Small intestine (tissue), 7 donors: ENCODE measurements around the gene ASAP3. TPM values are rescaled to one million over a fixed set of nuclear protein-coding genes. Genes with fewer than 3 reads are reported as not detected.

Experiments
- DNase-seq, 2 donors: peaks; one replicate each; pipeline versions ENCODE4 v3.0.0 to v3.0.0-alpha.2; 2013
- FAIRE-seq: peaks from 2 replicates; lab custom pipeline; 2012; peaks lifted over from hg19 to GRCh38; lab: Jason Lieb, UNC
- H3K27ac ChIP-seq, 3 donors: one replicate each; pipeline ENCODE4 v1.5.1; 2013; ENCODE audit warnings: low read length in 2 of 3, mild to moderate bottlenecking in 2 of 3, control low read depth in 1 of 3, inconsistent platforms in 1 of 3, low read depth in 1 of 3, moderate library complexity in 1 of 3
- H3K27me3 ChIP-seq, 3 donors: one replicate each; pipeline ENCODE4 v1.6.1; 2013; ENCODE audit warnings: low read length in 3 of 3, inconsistent platforms in 1 of 3; ENCODE audit not compliant: control insufficient read depth in 3 of 3, insufficient read depth in 3 of 3
- H3K36me3 ChIP-seq, 3 donors: one replicate each; pipeline ENCODE4 v1.6.1; 2013; ENCODE audit warnings: low read length in 3 of 3, inconsistent platforms in 1 of 3, low read depth in 1 of 3, mild to moderate bottlenecking in 1 of 3, moderate library complexity in 1 of 3; ENCODE audit not compliant: control insufficient read depth in 3 of 3, insufficient read depth in 2 of 3
- H3K4me1 ChIP-seq, 3 donors: one replicate each; pipeline ENCODE4 v1.6.1; 2013; ENCODE audit warnings: low read length in 2 of 3, inconsistent platforms in 1 of 3, low read depth in 1 of 3, mild to moderate bottlenecking in 1 of 3, moderate library complexity in 1 of 3; ENCODE audit not compliant: control insufficient read depth in 3 of 3, insufficient read depth in 2 of 3
- H3K4me3 ChIP-seq, 3 donors: one replicate each; pipeline ENCODE4 v1.5.1; 2013; ENCODE audit warnings: low read length in 3 of 3, control low read depth in 1 of 3, inconsistent platforms in 1 of 3, low read depth in 1 of 3, mild to moderate bottlenecking in 1 of 3, moderate library complexity in 1 of 3
- H3K9me3 ChIP-seq, 2 donors: one replicate each; pipeline ENCODE4 v1.6.1; 2013; ENCODE audit warnings: low read depth in 1 of 2, low read length in 1 of 2; ENCODE audit not compliant: control insufficient read depth in 2 of 2, insufficient read depth in 1 of 2
- WGBS, 3 donors: extraction: QIAGEN DNeasy Blood & Tissue Kit; methylation state at CpG; one replicate each; pipeline ENCODE4 v1.1.7; 2013; 5-methylcytosine and 5-hydroxymethylcytosine counted together
- polyA plus RNA-seq, 4 donors: library from polyadenylated mRNA; stranded (reverse) in 3 of 4; unstranded in 1 of 4; fragments of 200-250 nt in 3 of 4; fragments of 120-200 nt in 1 of 4; gene quantifications; one replicate each; pipeline versions ENCODE4 v1.2.1 to v1.2.3, GENCODE V29; 2013
- donor health status: healthy with polysubstance abuse.
- donor health status: control.
- donor health status: control.
- donor health status: Bipolar disorder and iron deficiency.
- donor health status: healthy.

Gene ASAP3
- polyA plus RNA-seq, 4 donors: 1.9 to 14.6 (median 5.4) TPM

DNA sequence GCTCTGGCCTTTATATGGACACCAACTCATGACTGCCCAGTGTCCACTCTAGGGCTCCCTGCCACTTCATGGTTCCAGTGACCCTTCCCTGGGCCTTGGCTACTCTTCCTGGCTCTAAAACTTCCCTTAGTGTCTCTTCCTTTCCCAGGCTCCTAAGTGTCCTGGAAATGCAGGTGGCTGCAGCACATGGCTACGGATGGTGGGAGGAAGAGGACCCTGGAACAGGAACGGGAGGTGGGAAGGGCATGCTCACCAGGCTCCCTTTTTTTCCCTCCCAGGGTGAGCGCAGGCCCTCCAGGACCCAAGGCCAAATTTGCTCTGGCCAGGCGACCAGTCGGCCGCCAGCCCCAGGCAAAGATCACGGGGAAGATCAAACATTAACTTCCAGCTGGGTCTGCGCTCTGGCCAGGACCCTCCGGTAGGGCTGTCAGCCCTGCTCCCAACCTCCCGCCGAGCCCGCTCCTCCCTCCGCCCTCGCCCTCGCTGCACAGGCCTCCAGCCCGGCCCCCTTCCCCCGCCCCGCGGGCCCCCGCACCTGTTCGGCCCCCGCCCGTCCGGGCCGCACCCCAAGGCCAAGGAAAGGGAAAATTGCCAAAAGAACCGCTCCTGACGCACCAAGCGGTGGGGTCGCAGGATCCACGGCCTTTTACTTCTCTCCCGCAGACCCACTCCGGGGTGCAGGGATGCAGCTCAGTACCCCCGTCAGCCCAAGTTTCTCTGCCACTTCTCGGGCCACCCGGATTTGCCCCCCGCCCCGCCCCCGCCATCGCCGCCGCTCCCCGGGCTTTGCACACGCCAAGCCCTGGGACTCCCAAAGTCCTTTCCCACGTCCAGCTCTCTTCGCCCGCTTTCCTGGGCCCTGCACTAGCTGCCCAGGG, 60.3 kb downstream of the ASAP3 start:
- peaks cover 0 to 7% (median 0%) of the 10 kb centered on the region in 3 donors for H3K27me3 ChIP-seq
- peak overlapping the region; percentile 17 to 68 (median 55) for H3K27ac ChIP-seq
- WGBS, 3 donors: 5 to 9% (median 9%) methylated on average over 31 to 46 of the region's 46 CpGs
- DNase-seq: peak; percentile 68 to 73
- no peak for FAIRE-seq
- H3K9me3 ChIP-seq: no peaks in the 10 kb centered on the region
- H3K4me3 ChIP-seq: peak overlapping the region; percentile 38 to 60 (median 50)
- peaks cover 2 to 25% (median 2%) of the 10 kb centered on the region in 3 donors for H3K4me1 ChIP-seq
- peaks cover 0 to 7% (median 0%) of the 10 kb centered on the region in 3 donors for H3K36me3 ChIP-seq

DNA sequence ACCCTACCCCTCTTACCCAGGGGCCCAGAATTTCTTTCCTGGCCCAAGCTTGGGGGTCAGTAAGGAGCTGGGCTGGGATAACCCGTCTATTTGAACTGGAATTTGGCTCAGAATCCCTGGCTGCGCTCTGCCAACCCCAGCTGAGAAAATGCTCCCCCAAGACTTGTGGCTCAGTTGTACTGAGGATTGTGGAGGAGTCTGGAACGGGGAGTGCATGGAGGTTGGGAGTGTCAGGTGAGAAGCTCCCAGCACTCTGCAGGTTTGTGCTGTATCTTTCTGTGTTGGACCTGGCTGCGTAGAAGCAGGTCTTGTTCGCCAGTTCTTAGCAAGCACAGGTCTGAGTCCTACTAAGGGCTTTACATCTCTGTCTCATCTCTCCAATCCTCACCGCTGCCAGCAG, 61.0 kb downstream of the ASAP3 start:
- no peaks in the 10 kb centered on the region for H3K9me3 ChIP-seq
- peaks cover 2 to 25% (median 2%) of the 10 kb centered on the region in 3 donors for H3K4me1 ChIP-seq
- peak; percentile 32 to 36 for DNase-seq
- H3K4me3 ChIP-seq: peak overlapping the region in 1 of 3 donors; percentile 6
- peaks cover 0 to 8% (median 0%) of the 10 kb centered on the region in 3 donors for H3K36me3 ChIP-seq
- peak overlapping the region; percentile 17 to 68 (median 36) for H3K27ac ChIP-seq
- 22 to 48% (median 45%) methylated on average over 6 of the region's 6 CpGs for WGBS, 3 donors
- FAIRE-seq: no peak
- peaks cover 0 to 7% (median 0%) of the 10 kb centered on the region in 3 donors for H3K27me3 ChIP-seq

- 9 to 11% (median 10%) methylated on average over 12 to 15 of the region's 15 CpGs for WGBS, 3 donors
- Histone ChIP-seq H3K27me3 (peaks cover 0 to 7% (median 0%) of the 10 kb centered on the region in 3 donors), H3K9me3 (no peaks in the 10 kb centered on the region), H3K4me1 (peaks cover 2 to 31% (median 4%) of the 10 kb centered on the region in 3 donors), H3K4me3 (peak overlapping the region in 1 of 3 donors; percentile 6), H3K27ac (peak overlapping the region; percentile 17 to 68 (median 36)), H3K36me3 (peaks cover 0 to 12% (median 0%) of the 10 kb centered on the region in 3 donors)
- FAIRE-seq (no peak), DNase-seq (peak; percentile 79)
Observed at GRCh38 chr1:23422241-23422877, 61.6 kb downstream of the ASAP3 start.

DNA sequence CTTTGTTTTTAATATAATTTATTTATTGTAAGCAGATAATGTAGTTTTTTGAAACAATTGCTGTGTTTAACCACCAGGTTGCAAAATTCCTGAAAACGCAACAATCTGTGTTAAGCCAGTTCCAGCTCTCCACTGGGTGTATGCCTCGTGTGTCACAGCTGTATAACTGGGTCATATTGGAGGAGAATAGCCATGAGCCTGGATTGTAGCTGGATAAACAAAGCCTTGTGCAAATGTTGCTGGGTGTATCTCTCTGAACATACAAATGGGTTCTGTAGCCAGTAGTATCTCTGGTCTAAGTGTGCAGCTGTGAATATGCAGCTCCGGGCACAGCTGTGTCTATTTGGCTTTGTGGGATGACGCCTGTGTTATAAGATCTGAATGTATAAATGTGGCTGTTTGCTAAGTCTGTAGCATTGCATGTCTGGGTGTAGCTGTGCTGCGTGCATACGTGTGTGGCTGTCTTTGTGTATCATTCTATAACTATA, 62.2 kb downstream of the ASAP3 start:
- FAIRE-seq (no peak), DNase-seq (peak; percentile 57 to 60)
- no peaks in the 10 kb centered on the region for H3K9me3 ChIP-seq
- peaks cover 0 to 14% (median 0%) of the 10 kb centered on the region in 3 donors for H3K36me3 ChIP-seq
- H3K27ac ChIP-seq: peak overlapping the region; percentile 17 to 68 (median 36)
- H3K4me3 ChIP-seq: no peak overlapping the region
- peaks cover 2 to 34% (median 4%) of the 10 kb centered on the region in 3 donors for H3K4me1 ChIP-seq
- WGBS, 3 donors: 46 to 48% (median 46%) methylated on average over 6 of the region's 6 CpGs
- peaks cover 0 to 7% (median 0%) of the 10 kb centered on the region in 3 donors for H3K27me3 ChIP-seq

DNA sequence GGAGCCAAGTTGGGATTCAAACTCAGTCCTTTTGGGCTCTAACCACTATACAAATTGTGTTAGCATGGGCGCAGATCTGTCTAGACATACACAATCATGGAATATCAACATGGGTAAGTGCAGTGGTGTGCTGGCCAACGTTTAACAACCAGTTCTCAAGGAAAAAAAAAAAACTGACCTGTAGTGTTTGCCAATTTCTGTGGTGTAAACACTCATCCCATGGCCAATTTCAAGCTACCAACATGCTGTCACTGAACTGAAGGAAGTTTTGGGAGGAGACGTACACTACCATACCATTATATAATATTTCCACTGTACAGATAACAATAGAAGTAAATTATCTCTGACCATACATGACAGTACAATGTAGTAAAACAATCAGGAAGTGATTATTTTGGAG, 62.6 kb downstream of the ASAP3 start:
- H3K4me3 ChIP-seq: no peak overlapping the region
- H3K27me3 ChIP-seq: peaks cover 0 to 7% (median 0%) of the 10 kb centered on the region in 3 donors
- H3K4me1 ChIP-seq: peaks cover 2 to 34% (median 4%) of the 10 kb centered on the region in 3 donors
- H3K36me3 ChIP-seq: peaks cover 0 to 17% (median 0%) of the 10 kb centered on the region in 3 donors
- 65 to 72% (median 68%) methylated on average over 3 of the region's 3 CpGs for WGBS, 3 donors
- peak overlapping the region in 2 of 3 donors; percentile 45 to 68 for H3K27ac ChIP-seq
- no peaks in the 10 kb centered on the region for H3K9me3 ChIP-seq
- DNase-seq (no peak), FAIRE-seq (no peak)

DNA sequence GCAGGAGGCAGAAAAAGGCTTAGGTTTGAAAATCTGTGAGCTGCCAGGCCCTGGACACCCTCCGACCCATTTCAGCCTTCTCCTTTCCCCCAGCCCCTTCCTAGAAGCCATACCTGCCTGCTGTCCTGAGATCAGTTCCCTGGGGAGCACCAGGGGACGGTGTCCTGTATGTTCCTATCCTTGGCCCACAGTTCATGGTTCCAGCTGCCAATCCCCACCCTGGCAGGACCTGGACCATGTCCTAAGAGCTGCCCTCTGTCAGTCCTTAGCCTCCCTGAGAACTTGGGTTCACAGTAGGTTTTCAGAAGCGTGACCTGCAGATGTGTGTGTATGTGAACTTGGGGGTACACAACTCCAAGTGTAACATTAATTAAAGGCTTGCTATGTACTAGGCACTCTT, 63.2 kb downstream of the ASAP3 start:
- DNase-seq: no peak
- no peaks in the 10 kb centered on the region for H3K9me3 ChIP-seq
- peaks cover 0 to 7% (median 0%) of the 10 kb centered on the region in 3 donors for H3K27me3 ChIP-seq
- H3K27ac ChIP-seq: peak overlapping the region in 1 of 3 donors; percentile 68
- peaks cover 0 to 15% (median 0%) of the 10 kb centered on the region in 3 donors for H3K36me3 ChIP-seq
- H3K4me1 ChIP-seq: peaks cover 2 to 34% (median 4%) of the 10 kb centered on the region in 3 donors
- WGBS, 3 donors: 75 to 96% (median 95%) methylated on average over 3 of the region's 3 CpGs
- no peak overlapping the region for H3K4me3 ChIP-seq
- no peak for FAIRE-seq

GRCh38 chr1:23419180-23419579, 64.8 kb downstream of the ASAP3 start:
- peaks cover 0 to 15% (median 0%) of the 10 kb centered on the region in 3 donors for H3K36me3 ChIP-seq
- WGBS, 3 donors: 82 to 88% (median 82%) methylated on average over 6 of the region's 6 CpGs
- DNase-seq (no peak), FAIRE-seq (no peak)
- H3K4me1 ChIP-seq: peaks cover 0 to 30% (median 4%) of the 10 kb centered on the region in 3 donors
- no peaks in the 10 kb centered on the region for H3K27me3 ChIP-seq
- no peaks in the 10 kb centered on the region for H3K9me3 ChIP-seq
- no peak overlapping the region for H3K27ac ChIP-seq
- H3K4me3 ChIP-seq: no peak overlapping the region

- Histone ChIP-seq H3K4me3 (no peak overlapping the region), H3K36me3 (peaks cover 0 to 14% (median 0%) of the 10 kb centered on the region in 3 donors), H3K27ac (peak overlapping the region in 1 of 3 donors; percentile 24), H3K9me3 (no peaks in the 10 kb centered on the region), H3K27me3 (no peaks in the 10 kb centered on the region), H3K4me1 (peaks cover 0 to 18% (median 2%) of the 10 kb centered on the region in 3 donors)
- DNase-seq: peak; percentile 62
- no peak for FAIRE-seq
- WGBS, 3 donors: 30 to 54% (median 43%) methylated on average over 3 of the region's 3 CpGs
Observed at GRCh38 chr1:23417570-23417969, 66.4 kb downstream of the ASAP3 start.
